HG03575 (cell line): ENCODE results near the gene BTBD17.

Source experiments
- ATAC-seq: cut with Tn5 transposase; IDR thresholded peaks from one replicate; pipeline ENCODE4 v1.9.1; 2021; ENCODE audit not compliant: unreplicated experiment, insufficient number of reproducible peaks, low FRiP score; ENCODE audit errors: extremely low read depth

The BTBD17 gene

GRCh38 chr17:74362810-74363498 is 1.3 kb upstream of the BTBD17 start:
- ATAC-seq: no peak

GRCh38 chr17:74362069-74362405 is 369 bp upstream of the BTBD17 start:
- ATAC-seq: no peak

- no peak for ATAC-seq
Observed at GRCh38 chr17:74360899-74361229, 804 bp downstream of the BTBD17 start.

GRCh38 chr17:74359916-74360315 is 1.8 kb downstream of the BTBD17 start:
- no peak for ATAC-seq

- no peak for ATAC-seq
Observed at GRCh38 chr17:74358697-74359096, 3.0 kb downstream of the BTBD17 start.

- ATAC-seq: no peak
Observed at GRCh38 chr17:74357466-74357809, 4.2 kb downstream of the BTBD17 start.

GRCh38 chr17:74356646-74357465 is 4.8 kb downstream of the BTBD17 start:
- no peak for ATAC-seq

- no peak for ATAC-seq
Observed at GRCh38 chr17:74355065-74355464, 6.6 kb downstream of the BTBD17 start.

GRCh38 chr17:74354561-74354960 is 7.1 kb downstream of the BTBD17 start:
- ATAC-seq: no peak

GRCh38 chr17:74354123-74354522 is 7.5 kb downstream of the BTBD17 start:
- no peak for ATAC-seq

GRCh38 chr17:74353446-74354060 is 8.1 kb downstream of the BTBD17 start:
- no peak for ATAC-seq

GRCh38 chr17:74351552-74352210 is 10.0 kb downstream of the BTBD17 start:
- no peak for ATAC-seq

GRCh38 chr17:74350486-74350885 is 11.2 kb downstream of the BTBD17 start:
- ATAC-seq: no peak

GRCh38 chr17:74349120-74349519 is 12.5 kb downstream of the BTBD17 start:
- ATAC-seq: no peak

GRCh38 chr17:74347646-74348045 is 14.0 kb downstream of the BTBD17 start:
- ATAC-seq: no peak

GRCh38 chr17:74345433-74346241 is 16.0 kb downstream of the BTBD17 start:
- no peak for ATAC-seq

GRCh38 chr17:74344658-74345057 is 17.0 kb downstream of the BTBD17 start:
- no peak for ATAC-seq

- ATAC-seq: no peak
Observed at GRCh38 chr17:74343526-74344284, 18.0 kb downstream of the BTBD17 start.
